ENCODE data around the gene ELMO1.

- TF ChIP-seq CTCF (IDR thresholded peaks at IDR 0.05; ENCODE audit: low read depth, low read length, poor library complexity, severe bottlenecking) (no peak), EZH2phosphoT487 (IDR thresholded peaks at IDR 0.05; ENCODE audit: borderline replicate concordance, low read length) (no peak)
These were observed 493.1 kb downstream of the ELMO1 start for GRCh38 chr7:36955456-36956129.
